GM12891 (cell line): Measurements from ENCODE around the gene USP34.
"Not testable (repeated sequence)": the region's sequence is repeated elsewhere in the genome, so short reads cannot be mapped to it uniquely, and the experiment has no call there.

Experiments used
- DNase-seq: peaks from one replicate; pipeline ENCODE4 v3.0.0; 2011; ENCODE audit warnings: low spot score; ENCODE audit not compliant: insufficient read length
- FAIRE-seq: peaks from 2 replicates; lab custom pipeline; 2011; peaks lifted over from hg19 to GRCh38; lab: Jason Lieb, UNC
- PAX5 ChIP-seq: IDR thresholded peaks from 2 replicates; pipeline ENCODE4 v1.6.1; 2011; ENCODE audit warnings: low read length, moderate library complexity, mild to moderate bottlenecking; ENCODE audit not compliant: insufficient read depth, severe bottlenecking
- POLR2A ChIP-seq: IDR thresholded peaks from 2 replicates; pipeline ENCODE4 v1.6.1; 2011; ENCODE audit warnings: low read depth, low read length, control low read depth
- POLR2AphosphoS5 ChIP-seq: IDR thresholded peaks from 2 replicates; pipeline ENCODE4 v1.6.1; 2011; ENCODE audit warnings: low read depth, low read length, control low read depth
- POU2F2 ChIP-seq: IDR thresholded peaks from 2 replicates; pipeline ENCODE4 v1.6.1; 2011; ENCODE audit warnings: low read depth, mild to moderate bottlenecking, control low read depth, low read length, moderate library complexity
- SPI1 ChIP-seq: IDR thresholded peaks from 2 replicates; pipeline ENCODE4 v1.6.1; 2011; ENCODE audit warnings: low read depth, low read length, control low read depth
- TAF1 ChIP-seq: IDR thresholded peaks from 2 replicates; pipeline ENCODE4 v1.6.1; 2011; ENCODE audit warnings: low read depth, low read length, control low read depth

The USP34 gene

DNA sequence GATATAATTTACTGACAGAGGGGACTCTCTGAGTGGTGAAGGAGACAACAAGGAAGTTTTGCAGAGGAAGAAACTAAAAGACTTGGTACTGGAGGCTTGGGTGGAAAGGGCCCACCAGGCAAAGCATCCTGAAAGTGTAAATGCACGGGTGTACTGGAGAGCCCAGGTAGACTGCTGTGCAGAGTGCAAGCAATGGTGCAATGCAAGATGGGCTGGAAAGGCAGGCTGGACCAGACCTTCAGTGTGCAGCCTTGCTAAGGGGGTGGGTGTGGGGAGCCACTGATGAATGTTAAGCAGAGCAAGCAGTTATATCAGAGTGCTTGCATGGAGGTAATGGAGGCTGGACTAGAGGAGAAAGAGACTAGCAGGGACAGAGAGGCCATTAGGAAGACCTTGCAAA, 298.2 kb downstream of the USP34 start:
- FAIRE-seq: no peak
- no peak for DNase-seq
- no peak for TF ChIP-seq SPI1
- no peak for TF ChIP-seq POLR2AphosphoS5
- no peak for TF ChIP-seq POU2F2
- no peak for TF ChIP-seq PAX5
- no peak for TF ChIP-seq POLR2A
- TF ChIP-seq TAF1: no peak

DNA sequence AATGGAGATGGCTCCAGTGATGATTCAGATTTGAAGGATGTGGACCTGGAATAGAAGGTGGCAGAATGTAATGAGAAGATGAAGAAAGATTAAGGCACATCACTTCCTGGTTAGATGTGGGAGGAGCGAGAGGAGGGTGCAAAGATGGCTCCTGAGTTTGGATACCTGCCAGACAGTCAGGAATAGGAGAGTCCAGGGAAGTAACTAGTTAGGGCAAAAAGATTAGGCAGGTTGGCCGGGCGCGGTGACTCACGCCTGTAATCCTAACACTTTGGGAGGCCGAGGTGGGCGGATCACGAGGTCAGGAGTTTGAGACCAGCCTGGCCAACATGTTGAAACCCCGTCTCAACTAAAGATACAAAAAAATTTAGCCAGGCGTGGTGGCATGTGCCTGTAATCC, 303.3 kb downstream of the USP34 start:
- TF ChIP-seq SPI1 (no peak), POLR2A (no peak), TAF1 (no peak), PAX5 (no peak), POU2F2 (no peak), POLR2AphosphoS5 (no peak)
- DNase-seq (no peak), FAIRE-seq (no peak)

DNA sequence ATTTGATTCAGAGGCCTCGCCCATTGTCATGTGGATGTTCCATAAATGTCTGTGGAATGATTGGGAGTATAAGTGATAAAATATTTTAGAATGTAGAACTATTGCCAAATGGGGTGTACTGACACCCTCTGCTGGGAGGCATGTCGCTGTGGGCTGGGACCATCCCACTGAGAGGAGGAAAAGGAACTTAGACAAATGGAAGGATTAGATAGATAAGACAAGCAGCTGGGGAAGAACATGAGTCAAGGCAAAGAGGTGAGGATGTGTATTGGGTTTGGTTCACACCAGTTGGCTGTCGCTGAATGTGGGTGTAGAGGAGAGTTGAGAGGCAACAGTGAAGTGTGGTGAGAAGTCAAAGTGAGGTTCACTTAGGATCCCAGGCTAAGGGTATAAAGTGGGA, 304.9 kb downstream of the USP34 start:
- FAIRE-seq (no peak), DNase-seq (no peak)
- TF ChIP-seq SPI1 (no peak), TAF1 (no peak), PAX5 (no peak), POU2F2 (no peak), POLR2AphosphoS5 (no peak), POLR2A (no peak)

DNA sequence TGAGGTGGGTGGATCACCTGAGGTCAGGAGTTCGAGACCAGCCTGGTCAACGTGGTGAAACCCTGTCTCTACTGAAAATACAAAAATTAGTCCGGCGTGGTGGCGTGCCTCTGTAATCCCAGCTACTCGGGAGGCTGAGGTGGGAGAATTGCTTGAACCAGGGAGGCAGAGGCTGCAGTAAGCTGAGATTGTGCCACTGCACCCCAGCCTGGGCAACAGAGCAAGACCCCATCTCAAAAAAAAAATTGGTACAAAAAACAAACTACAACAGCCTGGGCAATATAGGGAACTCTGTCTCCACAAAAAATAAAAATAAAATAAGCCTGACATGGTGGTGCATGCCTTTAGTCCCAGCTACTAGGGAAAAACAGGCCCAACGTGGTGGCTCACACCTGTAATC, 305.8 kb downstream of the USP34 start:
- not testable (repeated sequence) for DNase-seq, FAIRE-seq

DNA sequence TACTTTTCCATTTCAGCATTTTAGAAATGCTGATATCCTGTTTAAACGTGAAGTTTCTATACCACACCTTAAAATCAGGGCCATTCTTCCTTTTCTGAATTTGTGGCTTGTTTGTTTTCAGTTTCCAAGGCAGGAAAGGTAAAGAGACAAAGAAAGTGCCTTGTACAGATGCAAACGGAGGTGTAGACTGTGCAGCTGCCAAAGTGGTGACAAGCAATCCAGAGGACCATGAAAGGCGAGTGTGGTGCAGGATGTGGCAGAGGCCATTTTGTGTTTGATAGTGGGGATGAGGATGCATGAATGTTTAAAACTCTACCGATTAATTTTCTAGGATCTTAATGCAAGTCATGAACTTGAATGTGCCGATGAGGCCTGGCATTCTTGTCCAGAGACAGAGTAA, 308.2 kb downstream of the USP34 start:
- TF ChIP-seq TAF1: no peak
- TF ChIP-seq POLR2A: no peak
- no peak for TF ChIP-seq SPI1
- no peak for TF ChIP-seq POLR2AphosphoS5
- no peak for TF ChIP-seq POU2F2
- TF ChIP-seq PAX5: no peak
- FAIRE-seq (no peak), DNase-seq (no peak)

DNA sequence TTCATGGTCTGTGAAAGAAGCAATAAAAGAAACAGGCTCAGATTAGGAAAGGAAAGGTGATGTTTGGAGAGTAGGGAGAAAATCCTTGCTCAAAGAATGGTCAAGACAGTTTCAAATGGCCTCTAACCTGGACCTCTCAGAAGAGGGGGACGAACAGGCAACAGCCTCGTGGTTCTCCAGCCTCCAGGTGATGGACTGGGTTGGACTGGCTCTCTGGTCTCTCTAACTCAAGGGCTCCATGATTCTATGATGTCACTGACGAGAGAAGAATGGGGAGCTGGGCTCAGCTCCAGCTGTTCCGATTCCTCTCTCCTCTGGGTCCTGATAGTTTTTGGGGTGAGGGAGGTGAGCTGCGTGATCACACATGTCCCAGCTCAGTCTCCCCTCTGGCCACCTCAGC, 309.0 kb downstream of the USP34 start, which contains the start of gene C2orf74:
TSS of gene C2orf74 (plus strand) at position 301 of the 400 bp plus-strand sequence. CDS start 327 bp downstream, outside the sequence.
- TF ChIP-seq POLR2AphosphoS5 (no peak), PAX5 (no peak), POU2F2 (no peak), SPI1 (no peak), TAF1 (no peak), POLR2A (no peak)
- DNase-seq (no peak), FAIRE-seq (no peak)

DNA sequence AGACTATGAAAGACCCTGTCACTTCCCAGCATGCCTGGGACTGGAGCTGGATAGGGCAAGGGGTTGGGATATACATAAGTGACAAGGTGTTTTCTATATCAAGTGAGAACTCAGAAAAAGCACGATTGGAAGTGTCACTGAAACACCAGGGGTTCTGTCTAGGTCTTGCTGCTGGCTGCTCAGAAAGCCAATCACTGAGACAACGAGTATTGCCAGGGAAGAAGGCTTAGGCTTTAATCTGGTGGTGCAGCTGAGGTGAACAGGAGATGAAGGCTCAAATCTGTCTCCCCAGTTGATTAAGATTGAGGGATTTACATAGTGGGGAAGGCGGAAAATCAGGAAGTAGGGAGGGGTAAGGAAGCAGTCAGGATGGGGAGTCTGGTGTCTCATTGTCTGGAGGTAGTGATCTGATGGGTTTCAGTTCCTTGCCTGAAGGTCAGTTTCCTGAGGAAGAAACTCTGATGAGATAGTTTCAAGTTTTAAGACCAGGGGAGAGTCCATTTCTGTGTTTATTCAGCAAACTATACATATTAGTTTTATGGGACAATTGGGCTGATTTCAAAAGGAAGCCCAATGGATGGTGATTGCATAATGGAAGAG, 312.4 kb downstream of the USP34 start:
- TF ChIP-seq PAX5: no peak
- TF ChIP-seq POU2F2: no peak
- no peak for TF ChIP-seq POLR2A
- peak; percentile 83 for TF ChIP-seq SPI1
- no peak for TF ChIP-seq TAF1
- DNase-seq: no peak
- FAIRE-seq: no peak

DNA sequence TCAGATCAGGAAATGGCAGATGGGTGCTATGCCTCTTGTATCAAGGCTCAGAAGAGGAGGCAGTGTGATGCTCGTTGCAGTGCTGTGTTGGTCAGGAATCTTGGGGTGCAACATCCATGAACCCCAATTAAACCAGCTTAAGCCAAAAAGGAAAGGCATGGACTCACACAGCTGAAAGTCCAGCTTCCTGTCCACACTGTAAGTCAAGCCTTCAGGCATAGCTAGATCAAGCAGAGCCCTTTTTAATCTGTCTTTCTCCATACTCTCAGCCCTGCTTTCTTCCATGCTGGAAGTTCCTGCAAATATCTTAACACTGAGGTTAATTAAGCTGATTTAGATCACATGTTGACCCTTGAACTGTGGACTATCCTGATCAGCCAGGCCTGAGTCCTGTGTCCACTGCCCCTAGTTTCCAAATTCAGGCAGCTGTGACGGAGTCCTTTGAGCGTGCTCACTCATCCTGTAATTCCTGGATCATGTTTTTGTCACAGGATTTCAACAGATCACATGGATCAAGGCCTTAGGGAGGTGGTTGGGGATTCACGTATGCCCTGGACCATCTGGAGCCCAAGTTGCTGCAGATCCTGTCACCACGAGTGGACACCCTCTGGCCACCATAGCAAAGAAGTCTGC, 313.4 kb downstream of the USP34 start:
- FAIRE-seq (no peak), DNase-seq (no peak)
- no peak for TF ChIP-seq POU2F2
- no peak for TF ChIP-seq POLR2A
- no peak for TF ChIP-seq TAF1
- no peak for TF ChIP-seq PAX5
- TF ChIP-seq POLR2AphosphoS5: no peak
- no peak for TF ChIP-seq SPI1

DNA sequence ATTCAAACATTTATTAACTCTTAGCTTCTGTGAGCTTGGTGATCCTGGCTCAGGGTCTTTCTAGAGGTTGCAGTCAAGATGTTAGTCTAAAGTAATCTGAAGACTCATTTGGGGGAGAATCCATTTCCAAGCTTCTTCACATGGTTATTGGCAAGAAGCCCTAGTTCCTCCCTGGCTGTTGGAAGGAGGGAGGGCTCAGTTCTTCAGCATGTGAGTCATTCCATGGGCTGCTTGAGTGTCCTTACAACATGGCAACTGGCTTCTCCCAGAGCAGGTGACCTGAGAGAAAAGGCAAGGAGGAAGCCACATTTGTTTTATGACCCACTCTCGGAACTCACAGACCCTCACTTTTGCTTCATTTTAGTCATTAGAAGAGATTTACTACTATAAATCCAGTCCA, 319.5 kb downstream of the USP34 start:
- DNase-seq (no peak), FAIRE-seq (no peak)
- TF ChIP-seq PAX5: no peak
- no peak for TF ChIP-seq POLR2A
- no peak for TF ChIP-seq POU2F2

DNA sequence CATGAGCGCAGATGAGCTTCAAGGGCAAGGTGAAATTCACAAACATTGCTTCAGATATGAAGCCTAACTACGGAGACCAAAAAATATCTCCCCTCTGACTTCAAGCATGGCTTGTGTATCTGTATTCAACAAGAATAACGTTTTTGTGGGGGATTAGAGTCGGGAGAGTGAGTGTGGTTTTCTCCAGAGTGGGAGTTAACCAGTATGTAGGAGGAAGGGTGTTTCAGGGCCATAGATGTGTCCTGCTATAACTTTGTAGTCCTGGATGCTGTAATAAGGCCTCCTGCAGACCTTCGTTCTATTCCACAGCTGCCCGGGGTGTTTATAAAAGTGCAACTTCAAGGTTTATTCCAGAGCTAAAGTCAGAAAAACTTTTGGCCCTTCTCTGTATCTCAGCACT, 321.8 kb downstream of the USP34 start:
- no peak for FAIRE-seq
- no peak for DNase-seq
- TF ChIP-seq PAX5 (no peak), POLR2AphosphoS5 (no peak), TAF1 (no peak), SPI1 (no peak), POU2F2 (no peak), POLR2A (no peak)

DNA sequence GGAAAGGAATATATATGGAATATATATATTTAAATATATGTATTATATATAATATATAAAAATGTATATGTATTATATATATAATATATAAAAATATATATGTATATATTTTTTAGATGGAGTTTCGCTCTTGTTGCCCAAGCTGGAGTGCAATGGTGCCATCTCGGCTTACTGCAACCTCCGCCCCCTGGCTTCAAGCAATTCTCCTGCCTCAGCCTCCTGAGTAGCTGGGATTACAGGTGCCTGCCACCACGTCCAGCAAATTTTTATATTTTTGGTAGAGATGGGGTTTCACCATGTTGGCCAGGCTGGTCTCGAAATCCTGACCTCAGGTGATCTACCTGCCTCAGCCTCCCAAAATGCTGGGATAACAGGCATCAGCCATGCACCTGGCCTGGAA, 322.8 kb downstream of the USP34 start:
- not testable (repeated sequence) for DNase-seq, FAIRE-seq
